Activated CD4-positive, alpha-beta T cell treated with anti-CD3 and anti-CD28 coated beads for 36 hours (primary cell): Measurements from ENCODE around the gene USHBP1. TPM values are rescaled to one million over a fixed set of nuclear protein-coding genes. Genes with fewer than 3 reads are reported as not detected.

Experiments used
- ATAC-seq: fragments of 200-7000 bp; cut with Tn5 transposase; one replicate; pipeline ENCODE4 v1.10.0; 2021; ENCODE audit warnings: mild to moderate bottlenecking, moderate library complexity
- CTCF ChIA-PET: fragments of 350-600 bp; sonication (Branson Sonifier 250); formaldehyde crosslinking; loops from one replicate; lab custom pipeline; 2021; ENCODE audit warnings: antibody characterized with exemption; lab: Charles Lee
- POLR2A ChIA-PET: fragments of 350-600 bp; sonication (Branson Sonifier 250); formaldehyde crosslinking; loops from one replicate; lab custom pipeline; 2021; ENCODE audit warnings: antibody characterized with exemption, inconsistent platforms; lab: Charles Lee
- DNase-seq: peaks from one replicate; pipeline ENCODE4 v3.0.0-alpha.2; 2020
- H3K27ac Mint-ChIP-seq: one replicate; pipeline ENCODE4 v1.8.0; 2021; ENCODE audit warnings: mixed read lengths
- H3K27me3 Mint-ChIP-seq: one replicate; pipeline ENCODE4 v1.8.0; 2021; ENCODE audit warnings: mixed read lengths
- H3K36me3 Mint-ChIP-seq: one replicate; pipeline ENCODE4 v1.8.0; 2021; ENCODE audit warnings: low read depth, mixed read lengths
- H3K4me1 Mint-ChIP-seq: one replicate; pipeline ENCODE4 v1.8.0; 2021; ENCODE audit warnings: mixed read lengths
- H3K4me3 Mint-ChIP-seq: one replicate; pipeline ENCODE4 v1.8.0; 2021; ENCODE audit warnings: mild to moderate bottlenecking, moderate library complexity, mixed read lengths
- H3K9me3 Mint-ChIP-seq: one replicate; pipeline ENCODE4 v1.8.0; 2021; ENCODE audit warnings: low read depth, mixed read lengths
- intact Hi-C, 2 experiments: fragments of 100-400 bp; cut with DNase I in 1 of 2; cut with micrococcal nuclease in 1 of 2; formaldehyde crosslinking; loops; one replicate each; pipeline versions ENCODE4 v1.14.2 to v1.15.1; 2022 to 2024; cut with DNase I, micrococcal nuclease
- total RNA-seq, 2 experiments: library from RNA; stranded (reverse); gene quantifications; one replicate each; pipeline ENCODE4 v1.2.3, GENCODE V29; 2021

Gene USHBP1
- total RNA-seq, 2 experiments from 2014 or later = 0.11 TPM; not detected in 1

DNA sequence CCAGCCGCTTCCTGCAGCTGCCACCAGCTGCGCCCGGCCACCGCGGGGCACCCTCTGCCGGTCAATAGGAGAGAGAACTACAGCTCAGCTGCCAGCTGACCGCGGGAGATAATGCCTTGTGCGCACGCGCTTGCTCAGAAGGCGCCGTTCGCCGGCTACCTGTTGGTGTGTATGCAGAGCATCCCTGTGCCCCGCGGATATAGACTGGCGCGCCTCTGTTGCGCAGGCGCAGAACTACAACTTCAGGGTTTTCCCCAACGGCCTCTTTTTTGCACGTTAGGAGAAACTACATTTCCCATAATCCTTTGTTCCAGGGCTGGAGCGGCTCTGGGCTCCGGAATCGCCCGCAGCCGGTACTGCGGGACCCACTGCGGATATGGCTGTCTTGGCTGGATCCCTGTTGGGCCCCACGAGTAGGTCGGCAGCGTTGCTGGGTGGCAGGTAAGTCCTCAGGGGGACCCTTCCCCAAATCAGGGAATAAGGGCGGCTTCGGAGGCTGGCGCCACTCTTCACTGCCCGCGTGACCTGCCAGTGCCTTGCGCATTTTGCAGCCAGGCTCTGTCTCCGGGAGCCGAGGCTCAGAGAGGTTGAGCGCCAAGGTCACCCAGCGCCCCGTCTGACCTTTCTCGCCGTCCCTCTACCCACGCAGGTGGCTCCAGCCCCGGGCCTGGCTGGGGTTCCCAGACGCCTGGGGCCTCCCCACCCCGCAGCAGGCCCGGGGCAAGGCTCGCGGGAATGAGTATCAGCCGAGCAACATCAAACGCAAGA is 41.2 kb upstream of the USHBP1 start, which contains the start of gene MRPL34:
TSS of gene MRPL34 (plus strand) at position 356 of the 768 bp plus-strand sequence. CDS start at position 377, 21 bp downstream.
- Mint-ChIP-seq H3K27ac (peak within 1 kb of the TSS; percentile 92), H3K4me3 (peak within 1 kb of the TSS; percentile 86), H3K9me3 (no peaks in the 10 kb centered on the region), H3K36me3 (peaks cover 1% of the 10 kb centered on the region), H3K4me1 (peaks cover 46% of the 10 kb centered on the region), H3K27me3 (no peaks in the 10 kb centered on the region)
- ChIA-PET POLR2A (interaction anchor here (0.6 to 0.9 kb wide), 3 partner anchors 13 to 64 kb away, joined by 3 to 12 read pairs (median 3); no protein-coding TSS in a partner anchor), CTCF (interaction anchor here (0.7 to 5.1 kb wide), 9 partner anchors 12 to 114 kb away, joined by 3 to 24 read pairs (median 5); partner anchors contain the start of genes BABAM1 and MVB12A)
- intact Hi-C loops = loop anchor here (1.0 to 5.0 kb wide), 6 partner anchors 38 to 763 kb away; partner anchors contain the start of genes BABAM1 (in 2 of the 2), CHERP (in 1 of the 2), HAUS8 (in 1 of the 2) and MYO9B (in 1 of the 2)
- DNase-seq = peak; percentile 97
- ATAC-seq = peak; percentile 70

DNA sequence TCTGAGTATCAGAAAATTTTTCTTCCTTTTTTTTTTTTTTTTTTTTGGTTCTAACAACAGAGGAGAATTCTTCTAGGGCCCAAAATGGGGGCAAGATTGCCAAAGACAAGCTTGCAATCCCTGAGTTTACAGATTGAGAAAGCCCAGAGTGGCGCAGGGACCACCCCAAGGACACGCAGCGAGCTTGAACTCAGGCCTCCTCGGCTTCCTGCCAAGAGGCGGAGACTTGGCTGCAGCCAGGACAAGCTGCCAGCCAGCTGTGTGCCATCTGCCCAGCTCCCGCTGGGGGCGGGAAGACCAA is 40.6 kb upstream of the USHBP1 start:
- Mint-ChIP-seq H3K4me3 (peak overlapping the region; percentile 86), H3K36me3 (peaks cover 1% of the 10 kb centered on the region), H3K27me3 (no peaks in the 10 kb centered on the region), H3K4me1 (peaks cover 41% of the 10 kb centered on the region), H3K27ac (peak overlapping the region; percentile 85), H3K9me3 (no peaks in the 10 kb centered on the region)
- no peak for DNase-seq
- no peak for ATAC-seq
- intact Hi-C loops = loop anchor here (1.0 to 5.0 kb wide), 6 partner anchors 38 to 763 kb away; partner anchors contain the start of genes BABAM1 (in 2 of the 2), CHERP (in 1 of the 2), HAUS8 (in 1 of the 2) and MYO9B (in 1 of the 2)
- CTCF ChIA-PET = interaction anchor here (0.7 to 5.1 kb wide), 8 partner anchors 12 to 114 kb away, joined by 3 to 24 read pairs (median 6); partner anchors contain the start of genes BABAM1 and MVB12A
- POLR2A ChIA-PET = interaction anchor here (0.6 to 0.9 kb wide), 3 partner anchors 12 to 64 kb away, joined by 3 to 12 read pairs (median 3); no protein-coding TSS in a partner anchor

DNA sequence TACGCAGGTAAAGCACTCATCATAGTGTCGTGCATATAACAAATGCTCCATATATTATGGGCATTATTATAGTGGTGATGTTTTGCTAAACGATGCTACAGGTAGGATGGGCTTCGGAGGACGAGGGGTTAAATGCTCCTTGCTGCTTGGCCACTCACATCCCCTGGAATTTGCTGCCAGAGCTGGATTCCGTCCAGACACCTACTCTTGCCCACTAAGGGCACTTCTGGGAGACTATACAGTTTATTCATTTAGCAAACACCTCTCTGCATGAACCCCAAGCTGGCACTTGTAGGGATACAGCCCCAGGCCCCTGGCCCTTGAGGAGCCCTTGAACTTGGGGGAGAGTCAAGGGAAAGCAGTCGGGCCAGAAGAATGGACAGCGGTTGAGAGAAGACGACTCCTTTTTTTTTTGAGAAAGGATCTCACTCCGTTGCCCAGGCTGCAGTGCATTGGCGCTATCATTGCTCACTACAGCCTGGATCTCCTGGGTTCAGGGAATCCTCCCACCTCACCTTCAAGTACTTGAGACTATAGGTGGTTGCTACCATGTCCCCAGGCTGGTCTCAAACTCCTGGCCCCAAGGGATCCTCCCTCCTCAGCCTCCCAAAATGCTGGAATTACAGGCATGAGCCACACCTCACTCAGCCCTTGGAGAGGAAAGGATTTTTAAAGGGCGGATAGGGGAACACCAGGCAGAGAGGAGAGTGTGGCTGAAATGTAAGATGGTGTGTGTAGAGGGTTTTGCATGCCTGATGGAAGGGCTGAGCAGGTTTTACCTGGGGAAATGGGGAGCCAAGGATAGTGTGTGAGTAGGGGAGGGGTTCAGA is 40.1 kb upstream of the USHBP1 start:
- no peak for DNase-seq
- CTCF ChIA-PET = interaction anchor here (0.6 to 5.1 kb wide), 10 partner anchors 11 to 1895 kb away, joined by 3 to 24 read pairs (median 4); partner anchors contain the start of genes BABAM1 and MVB12A
- H3K9me3 Mint-ChIP-seq = no peaks in the 10 kb centered on the region

DNA sequence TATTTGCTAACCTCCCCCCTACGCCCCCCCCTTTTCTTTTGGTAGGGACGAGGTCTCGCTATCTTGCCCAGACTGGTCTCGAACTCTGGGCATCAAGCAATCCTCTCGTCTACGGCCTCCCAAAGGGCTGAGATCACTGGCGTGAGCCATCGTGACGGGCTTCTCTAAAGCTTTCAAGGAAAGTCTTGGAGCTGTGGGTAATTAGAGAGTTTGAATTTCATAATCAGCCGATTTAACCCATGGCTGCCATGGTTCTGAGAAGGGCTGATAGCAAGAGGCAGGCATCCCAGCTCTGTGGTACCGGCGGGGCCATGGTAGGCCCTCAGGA is 39.4 kb upstream of the USHBP1 start:
- peak overlapping the region; percentile 63 for H3K4me3 Mint-ChIP-seq
- H3K27me3 Mint-ChIP-seq = no peaks in the 10 kb centered on the region
- ATAC-seq (no peak), DNase-seq (no peak)
- peaks cover 1% of the 10 kb centered on the region for H3K36me3 Mint-ChIP-seq
- intact Hi-C loops = loop anchor here (1.0 to 2.0 kb wide), 2 partner anchors 12 to 643 kb away; partner anchors contain the start of genes SMIM7 (in 1 of the 2) and TMEM38A (in 1 of the 2)
- peaks cover 35% of the 10 kb centered on the region for H3K4me1 Mint-ChIP-seq
- no peaks in the 10 kb centered on the region for H3K9me3 Mint-ChIP-seq
- ChIA-PET CTCF (interaction anchor here (0.6 to 5.1 kb wide), 7 partner anchors 11 to 1894 kb away, joined by 3 to 24 read pairs (median 4); no protein-coding TSS in a partner anchor), POLR2A (interaction anchor here (0.6 kb wide), 1 partner anchor 83 kb away, joined by 3 read pairs; no protein-coding TSS in a partner anchor)
- peak overlapping the region; percentile 47 for H3K27ac Mint-ChIP-seq

More for the DNA sequence above, 40.1 kb upstream of the USHBP1 start:
- H3K36me3 Mint-ChIP-seq = peaks cover 1% of the 10 kb centered on the region
- ATAC-seq = no peak
- no peaks in the 10 kb centered on the region for H3K27me3 Mint-ChIP-seq
- peak overlapping the region; percentile 86 for H3K4me3 Mint-ChIP-seq
- H3K27ac Mint-ChIP-seq = peak overlapping the region; percentile 85
- POLR2A ChIA-PET = interaction anchor here (0.6 to 0.9 kb wide), 3 partner anchors 12 to 65 kb away, joined by 3 to 12 read pairs (median 3); no protein-coding TSS in a partner anchor
- intact Hi-C loops = loop anchor here (1.0 to 5.0 kb wide), 6 partner anchors 37 to 762 kb away; partner anchors contain the start of genes BABAM1 (in 2 of the 2), CHERP (in 1 of the 2), HAUS8 (in 1 of the 2) and MYO9B (in 1 of the 2)
- H3K4me1 Mint-ChIP-seq = peaks cover 39% of the 10 kb centered on the region

DNA sequence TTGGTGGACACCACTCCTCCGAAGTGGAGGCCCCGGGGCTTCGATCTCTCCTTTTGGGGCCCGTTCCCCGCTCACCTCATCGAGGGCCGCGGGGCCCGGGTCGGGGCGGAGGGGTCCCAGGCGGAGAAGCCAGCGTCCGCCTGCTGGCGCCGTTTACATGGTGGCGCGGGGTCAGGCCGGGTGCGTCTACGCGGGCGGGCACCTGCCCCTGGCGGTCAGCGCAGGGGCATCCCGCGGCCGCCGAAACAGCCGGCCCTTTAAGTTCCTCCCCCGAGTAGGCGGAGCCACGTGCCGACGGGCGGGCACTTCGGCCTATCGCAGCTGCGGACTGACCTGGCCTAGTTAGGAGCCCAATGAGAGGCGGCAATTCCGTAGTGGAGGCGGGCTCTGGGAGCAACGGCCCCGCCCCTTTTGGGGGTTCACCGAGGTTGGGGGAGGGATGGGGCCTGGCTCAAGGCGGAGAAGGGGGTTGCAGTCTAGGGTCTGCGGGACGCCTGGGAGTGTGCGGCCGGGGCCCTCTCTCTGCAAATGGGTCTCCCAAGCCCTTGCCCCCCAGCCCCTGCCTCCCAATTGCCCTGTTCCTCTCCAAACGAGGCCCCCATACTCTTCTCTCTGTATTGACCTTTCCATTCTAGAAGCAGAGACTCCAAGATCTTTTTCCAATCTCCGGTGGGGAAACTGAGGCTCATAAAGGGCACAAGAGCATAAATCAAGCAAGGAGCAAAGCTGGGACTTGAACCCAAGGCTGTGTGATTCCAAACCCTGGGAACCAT is 38.8 kb upstream of the USHBP1 start, which contains the start of gene ABHD8:
TSS of gene ABHD8 (minus strand) at position 259 of the 773 bp plus-strand sequence. CDS start 1,809 bp downstream, outside the sequence.
- ChIA-PET POLR2A (interaction anchor here (0.6 kb wide), 1 partner anchor 83 kb away, joined by 3 read pairs; no protein-coding TSS in a partner anchor), CTCF (interaction anchor here (0.6 to 5.1 kb wide), 8 partner anchors 10 to 1893 kb away, joined by 3 to 24 read pairs (median 4); no protein-coding TSS in a partner anchor)
- DNase-seq (peak; percentile 97), ATAC-seq (peak; percentile 79)
- Mint-ChIP-seq H3K9me3 (no peaks in the 10 kb centered on the region), H3K4me3 (peak within 1 kb of the TSS; percentile 63), H3K27me3 (no peaks in the 10 kb centered on the region), H3K4me1 (peaks cover 35% of the 10 kb centered on the region), H3K27ac (peak within 1 kb of the TSS; percentile 47), H3K36me3 (peaks cover 3% of the 10 kb centered on the region)
- intact Hi-C loops = loop anchor here (1.0 kb wide), 1 partner anchor 11 kb away; no protein-coding TSS in a partner anchor

DNA sequence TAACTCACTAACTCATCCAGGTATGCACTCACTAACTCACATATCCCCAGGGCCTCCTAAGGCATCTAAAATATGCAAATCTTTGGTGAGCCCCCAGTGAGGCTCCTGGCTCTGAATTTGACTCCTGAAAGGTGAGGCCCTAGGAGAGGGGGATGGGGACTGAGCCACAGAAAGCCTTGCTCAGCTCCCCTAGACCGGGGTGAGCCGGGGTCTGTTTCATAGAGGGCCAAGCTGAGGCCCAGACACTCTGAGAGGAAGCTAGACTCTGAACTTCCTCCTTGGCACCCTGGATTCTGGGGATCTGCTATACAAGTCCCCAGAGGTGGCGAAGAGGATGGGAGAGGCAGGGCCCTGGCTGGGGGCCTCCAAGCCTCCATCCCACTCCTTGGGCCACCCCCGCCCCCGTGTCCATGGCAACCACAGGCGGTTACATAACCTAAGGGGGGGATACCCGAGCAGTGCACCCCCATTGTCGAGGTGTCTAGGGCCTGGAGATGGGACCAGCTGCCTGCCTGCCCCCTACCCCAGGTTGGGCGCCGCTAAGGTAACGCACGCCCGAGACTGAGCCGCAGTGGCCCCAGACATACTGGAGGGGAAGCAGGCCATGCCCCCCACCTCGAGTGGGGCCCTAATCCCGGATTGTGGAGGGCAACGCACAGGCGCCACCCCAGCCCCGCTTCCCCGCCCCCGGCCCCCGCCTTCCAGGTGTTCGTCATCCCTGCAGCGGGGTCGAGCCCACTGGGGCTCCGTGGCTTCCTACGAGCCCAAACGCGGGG is 38.0 kb upstream of the USHBP1 start:
- Mint-ChIP-seq H3K4me1 (peaks cover 30% of the 10 kb centered on the region), H3K9me3 (no peaks in the 10 kb centered on the region), H3K4me3 (peak overlapping the region; percentile 63), H3K27ac (peak overlapping the region; percentile 31), H3K27me3 (no peaks in the 10 kb centered on the region), H3K36me3 (peaks cover 6% of the 10 kb centered on the region)
- POLR2A ChIA-PET = no interaction called here
- intact Hi-C loops = loop anchor here (1.0 kb wide), 1 partner anchor 10 kb away; no protein-coding TSS in a partner anchor
- ATAC-seq (no peak), DNase-seq (no peak)
- CTCF ChIA-PET = interaction anchor here (0.6 to 5.1 kb wide), 3 partner anchors 9 to 84 kb away, joined by 3 to 24 read pairs (median 4); no protein-coding TSS in a partner anchor

DNA sequence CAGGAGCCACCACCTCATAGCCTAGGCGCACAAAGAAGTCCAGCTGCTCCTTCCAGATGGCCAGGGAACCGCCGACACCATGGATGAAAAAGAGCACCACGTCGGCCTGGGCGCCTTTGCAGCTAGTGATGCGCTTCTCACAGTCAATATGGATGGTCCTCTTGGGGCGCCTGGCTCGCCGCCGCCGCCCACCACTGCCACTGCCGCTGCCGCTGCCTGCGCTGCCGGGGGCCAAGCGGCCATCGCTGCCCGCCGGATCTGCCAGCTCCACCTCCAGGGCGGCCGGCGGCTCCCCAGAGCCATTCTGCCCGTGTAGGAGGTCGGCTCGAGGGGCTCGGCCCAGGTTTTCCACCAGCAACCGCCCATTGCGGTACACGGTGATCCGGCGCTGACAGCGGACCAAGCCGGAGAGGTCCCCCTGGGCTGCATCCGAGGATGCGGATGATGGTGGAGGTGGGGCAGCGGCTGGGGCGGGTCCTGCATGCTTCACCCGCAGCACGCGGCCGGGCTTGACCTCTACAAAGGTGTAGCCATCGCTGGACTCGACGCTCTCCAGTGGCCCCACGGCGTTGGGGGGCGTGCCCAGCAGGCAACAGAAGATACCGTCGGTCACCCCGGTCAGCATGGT is 36.6 kb upstream of the USHBP1 start:
- intact Hi-C loops = no loop called here
- ChIA-PET CTCF (interaction anchor here (0.6 kb wide), 1 partner anchor 90 kb away, joined by 3 read pairs; no protein-coding TSS in a partner anchor), POLR2A (no interaction called here)
- no peak for ATAC-seq
- Mint-ChIP-seq H3K27me3 (no peaks in the 10 kb centered on the region), H3K4me3 (no peak overlapping the region), H3K9me3 (no peaks in the 10 kb centered on the region), H3K27ac (no peak overlapping the region), H3K4me1 (peaks cover 25% of the 10 kb centered on the region), H3K36me3 (peaks cover 10% of the 10 kb centered on the region)
- no peak for DNase-seq

DNA sequence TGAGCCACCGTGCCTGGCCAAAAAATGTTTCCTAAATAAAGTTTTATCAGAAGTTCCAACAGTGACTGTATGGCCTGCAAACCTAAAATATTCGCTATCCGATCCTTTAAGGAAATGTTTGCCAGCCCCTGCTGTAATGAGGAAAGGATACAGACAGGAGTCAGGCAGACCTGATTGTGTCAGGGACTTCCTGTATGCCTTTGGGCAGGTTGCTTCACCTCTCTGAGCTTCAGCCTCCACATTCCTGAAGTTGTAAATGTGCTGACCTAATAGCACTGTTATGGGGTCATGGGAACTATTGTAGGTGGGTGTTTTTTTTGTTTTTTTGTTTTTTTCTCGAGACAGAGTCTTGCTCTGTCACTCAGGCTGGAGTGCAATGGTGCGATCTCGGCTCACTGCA is 32.4 kb upstream of the USHBP1 start:
- DNase-seq = no peak
- intact Hi-C loops = no loop called here
- Mint-ChIP-seq H3K9me3 (no peaks in the 10 kb centered on the region), H3K36me3 (peaks cover 12% of the 10 kb centered on the region), H3K27ac (peak overlapping the region; percentile 25), H3K4me1 (peaks cover 7% of the 10 kb centered on the region), H3K27me3 (no peaks in the 10 kb centered on the region), H3K4me3 (no peak overlapping the region)
- ChIA-PET CTCF (no interaction called here), POLR2A (no interaction called here)
- ATAC-seq = no peak

DNA sequence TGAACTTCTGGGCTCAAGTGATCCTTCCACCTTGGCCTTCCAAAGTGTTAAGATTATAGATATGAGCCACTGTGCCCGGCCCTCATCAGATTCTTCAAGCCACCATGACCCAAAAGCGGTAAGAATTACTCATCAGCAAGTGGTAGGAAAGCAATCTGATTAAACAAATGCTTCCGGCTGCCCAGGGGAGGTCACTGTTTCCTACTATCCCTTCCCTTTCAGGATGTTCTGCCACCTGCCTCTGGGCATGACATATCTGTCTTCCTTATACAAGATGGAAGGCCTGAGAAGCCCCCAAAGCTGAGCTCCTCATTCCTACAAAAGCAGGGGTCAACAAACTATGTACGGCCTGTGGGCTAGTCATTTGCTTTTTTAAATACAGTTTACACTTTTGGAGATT is 31.7 kb upstream of the USHBP1 start:
- Mint-ChIP-seq H3K36me3 (peaks cover 10% of the 10 kb centered on the region), H3K4me3 (no peak overlapping the region), H3K27me3 (no peaks in the 10 kb centered on the region), H3K9me3 (no peaks in the 10 kb centered on the region), H3K27ac (no peak overlapping the region), H3K4me1 (peaks cover 5% of the 10 kb centered on the region)
- ChIA-PET POLR2A (interaction anchor here (0.5 to 0.6 kb wide), 2 partner anchors 23 to 86 kb away, joined by 3 to 4 read pairs; no protein-coding TSS in a partner anchor), CTCF (no interaction called here)
- no peak for ATAC-seq
- DNase-seq = peak; percentile 41
- intact Hi-C loops = no loop called here
